ENCODE results near the gene CFAP119.

DNA sequence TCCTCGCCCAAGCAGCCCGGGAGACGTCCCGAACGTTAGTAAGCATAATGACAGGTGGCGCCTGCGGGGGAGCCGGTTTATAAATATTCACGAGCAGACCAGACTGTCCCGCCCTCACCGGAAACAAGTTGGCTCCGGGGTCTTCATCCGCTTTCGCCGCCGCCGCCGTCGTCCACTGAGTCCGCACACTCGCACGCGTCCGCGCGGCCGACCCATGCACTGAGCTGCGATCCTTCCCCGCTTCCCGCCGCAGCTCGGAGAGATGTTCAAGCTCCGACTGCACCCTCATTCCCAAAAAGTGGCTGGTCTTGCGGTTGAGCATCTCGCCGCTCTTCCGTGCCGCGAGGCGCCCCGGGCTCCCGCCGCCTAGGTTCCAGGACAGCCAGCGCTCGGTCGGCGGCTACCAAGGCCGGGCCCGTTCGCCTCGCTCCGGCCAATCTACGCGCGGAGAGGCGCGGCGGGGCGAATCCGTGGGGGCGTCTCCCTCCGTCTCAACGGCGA, 385 bp downstream of the CFAP119 start:
- TF ChIP-seq CTCF (conservative IDR thresholded peaks at IDR 0.05; ENCODE audit: low read depth, low read length) (no peak), EZH2 (IDR thresholded peaks at IDR 0.05; ENCODE audit: borderline replicate concordance, low read depth, low read length, poor library complexity, severe bottlenecking) (no peak)
